GM19324 (cell line): ENCODE data around the gene DSE.
A peak's percentile ranks its signal among the peaks of the same experiment; 100 is the strongest.

Experiments used
- ATAC-seq: cut with Tn5 transposase; IDR thresholded peaks from one replicate; pipeline ENCODE4 v1.9.1; 2021; ENCODE audit warnings: mild to moderate bottlenecking, moderate library complexity; ENCODE audit not compliant: unreplicated experiment, low FRiP score

DSE gene

GRCh38 chr6:116385459-116385802 lies 14.7 kb downstream of the DSE start:
- no peak for ATAC-seq

GRCh38 chr6:116385921-116386320 lies 15.2 kb downstream of the DSE start:
- ATAC-seq = no peak

GRCh38 chr6:116386581-116387299 lies 16.0 kb downstream of the DSE start:
- no peak for ATAC-seq

GRCh38 chr6:116387374-116387773 lies 16.6 kb downstream of the DSE start:
- ATAC-seq = peak; percentile 45

GRCh38 chr6:116388924-116389323 lies 18.2 kb downstream of the DSE start:
- no peak for ATAC-seq

GRCh38 chr6:116389357-116389756 lies 18.6 kb downstream of the DSE start:
- no peak for ATAC-seq

- peak; percentile 46 for ATAC-seq
These were observed 19.8 kb downstream of the DSE start for GRCh38 chr6:116390581-116390980.

GRCh38 chr6:116392132-116393013 lies 21.6 kb downstream of the DSE start:
- ATAC-seq = no peak

- ATAC-seq = no peak
These were observed 22.7 kb downstream of the DSE start for GRCh38 chr6:116393430-116393829.

- no peak for ATAC-seq
These were observed 24.9 kb downstream of the DSE start for GRCh38 chr6:116395647-116396046.

GRCh38 chr6:116396441-116396840 lies 25.7 kb downstream of the DSE start:
- no peak for ATAC-seq

- ATAC-seq = no peak
These were observed 27.2 kb downstream of the DSE start for GRCh38 chr6:116397914-116398313.

GRCh38 chr6:116398316-116399010 lies 27.7 kb downstream of the DSE start:
- ATAC-seq = no peak

- ATAC-seq = no peak
These were observed 28.5 kb downstream of the DSE start for GRCh38 chr6:116399287-116399686.

GRCh38 chr6:116400328-116400727 lies 29.6 kb downstream of the DSE start:
- ATAC-seq = no peak

- no peak for ATAC-seq
These were observed 31.6 kb downstream of the DSE start for GRCh38 chr6:116402108-116402937.

- no peak for ATAC-seq
These were observed 32.5 kb downstream of the DSE start for GRCh38 chr6:116403205-116403604.

GRCh38 chr6:116404696-116405095 lies 33.9 kb downstream of the DSE start:
- ATAC-seq = no peak

- ATAC-seq = peak; percentile 67
These were observed 34.4 kb downstream of the DSE start for GRCh38 chr6:116405138-116405537.

- ATAC-seq = no peak
These were observed 35.1 kb downstream of the DSE start for GRCh38 chr6:116405652-116406356.
